Measurements from ENCODE around the gene TBC1D19.

GRCh38 chr4:26737385-26737784 is 153.5 kb downstream of the TBC1D19 start:
- TF ChIP-seq, protein P1, sequence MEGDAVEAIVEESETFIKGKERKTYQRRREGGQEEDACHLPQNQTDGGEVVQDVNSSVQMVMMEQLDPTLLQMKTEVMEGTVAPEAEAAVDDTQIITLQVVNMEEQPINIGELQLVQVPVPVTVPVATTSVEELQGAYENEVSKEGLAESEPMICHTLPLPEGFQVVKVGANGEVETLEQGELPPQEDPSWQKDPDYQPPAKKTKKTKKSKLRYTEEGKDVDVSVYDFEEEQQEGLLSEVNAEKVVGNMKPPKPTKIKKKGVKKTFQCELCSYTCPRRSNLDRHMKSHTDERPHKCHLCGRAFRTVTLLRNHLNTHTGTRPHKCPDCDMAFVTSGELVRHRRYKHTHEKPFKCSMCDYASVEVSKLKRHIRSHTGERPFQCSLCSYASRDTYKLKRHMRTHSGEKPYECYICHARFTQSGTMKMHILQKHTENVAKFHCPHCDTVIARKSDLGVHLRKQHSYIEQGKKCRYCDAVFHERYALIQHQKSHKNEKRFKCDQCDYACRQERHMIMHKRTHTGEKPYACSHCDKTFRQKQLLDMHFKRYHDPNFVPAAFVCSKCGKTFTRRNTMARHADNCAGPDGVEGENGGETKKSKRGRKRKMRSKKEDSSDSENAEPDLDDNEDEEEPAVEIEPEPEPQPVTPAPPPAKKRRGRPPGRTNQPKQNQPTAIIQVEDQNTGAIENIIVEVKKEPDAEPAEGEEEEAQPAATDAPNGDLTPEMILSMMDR (IDR thresholded peaks at IDR 0.05): no peak
- no peak for TF ChIP-seq POLR2A (IDR thresholded peaks at IDR 0.05)
